Fibroblast of lung (primary cell): ENCODE measurements around the gene IL2RA.

Source experiments
- EZH2 ChIP-seq: IDR thresholded peaks from 2 replicates; pipeline ENCODE4 v1.5.1; 2012; ENCODE audit warnings: low read length, control low read depth, mild to moderate bottlenecking; ENCODE audit errors: missing control alignments
- TF ChIP-seq, protein P1 (sequence below), 2 donors: IDR thresholded peaks in 1 of 2; conservative IDR thresholded peaks in 1 of 2; 1 replicate in 1 of 2; 2 replicates in 1 of 2; pipeline ENCODE4 v1.5.1; 2011 to 2012; ENCODE audit warnings: low read length in 2 of 2, control low read depth in 1 of 2, inconsistent platforms in 1 of 2, low read depth in 1 of 2, mild to moderate bottlenecking in 1 of 2

DNA sequence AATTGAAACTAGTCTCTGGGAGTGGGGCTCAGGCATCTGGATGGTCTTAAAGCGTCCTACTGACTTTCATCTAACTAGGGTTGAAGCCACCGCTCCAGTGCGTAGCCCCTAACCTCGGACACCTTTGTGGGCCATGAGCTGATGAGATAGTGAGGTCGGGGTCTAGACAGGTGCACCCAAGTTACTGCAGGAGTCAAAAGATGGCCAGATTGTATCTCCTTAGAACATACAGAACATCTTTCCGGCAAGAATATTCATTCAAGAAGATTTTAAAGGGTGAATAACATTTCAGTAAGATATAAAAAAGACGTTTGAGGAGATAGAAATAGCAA lies 47.2 kb upstream of the IL2RA start:
- no peak for TF ChIP-seq EZH2
- TF ChIP-seq, protein P1, sequence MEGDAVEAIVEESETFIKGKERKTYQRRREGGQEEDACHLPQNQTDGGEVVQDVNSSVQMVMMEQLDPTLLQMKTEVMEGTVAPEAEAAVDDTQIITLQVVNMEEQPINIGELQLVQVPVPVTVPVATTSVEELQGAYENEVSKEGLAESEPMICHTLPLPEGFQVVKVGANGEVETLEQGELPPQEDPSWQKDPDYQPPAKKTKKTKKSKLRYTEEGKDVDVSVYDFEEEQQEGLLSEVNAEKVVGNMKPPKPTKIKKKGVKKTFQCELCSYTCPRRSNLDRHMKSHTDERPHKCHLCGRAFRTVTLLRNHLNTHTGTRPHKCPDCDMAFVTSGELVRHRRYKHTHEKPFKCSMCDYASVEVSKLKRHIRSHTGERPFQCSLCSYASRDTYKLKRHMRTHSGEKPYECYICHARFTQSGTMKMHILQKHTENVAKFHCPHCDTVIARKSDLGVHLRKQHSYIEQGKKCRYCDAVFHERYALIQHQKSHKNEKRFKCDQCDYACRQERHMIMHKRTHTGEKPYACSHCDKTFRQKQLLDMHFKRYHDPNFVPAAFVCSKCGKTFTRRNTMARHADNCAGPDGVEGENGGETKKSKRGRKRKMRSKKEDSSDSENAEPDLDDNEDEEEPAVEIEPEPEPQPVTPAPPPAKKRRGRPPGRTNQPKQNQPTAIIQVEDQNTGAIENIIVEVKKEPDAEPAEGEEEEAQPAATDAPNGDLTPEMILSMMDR (conservative IDR thresholded peaks at IDR 0.05 in 1 of 2, IDR thresholded peaks at IDR 0.05 in 1 of 2; ENCODE audit: low read depth in 1 of 2, low read length in 2 of 2) = no peak
